CD4-positive, alpha-beta T cell treated with Interleukin-1 beta for 1 hour (primary cell): ENCODE results near the gene JAKMIP2.

ENCODE experiments used
- DNase-seq, 2 donors: peaks; one replicate each; pipeline ENCODE4 v3.0.0-alpha.2; 2020 to 2022

Gene JAKMIP2

DNA sequence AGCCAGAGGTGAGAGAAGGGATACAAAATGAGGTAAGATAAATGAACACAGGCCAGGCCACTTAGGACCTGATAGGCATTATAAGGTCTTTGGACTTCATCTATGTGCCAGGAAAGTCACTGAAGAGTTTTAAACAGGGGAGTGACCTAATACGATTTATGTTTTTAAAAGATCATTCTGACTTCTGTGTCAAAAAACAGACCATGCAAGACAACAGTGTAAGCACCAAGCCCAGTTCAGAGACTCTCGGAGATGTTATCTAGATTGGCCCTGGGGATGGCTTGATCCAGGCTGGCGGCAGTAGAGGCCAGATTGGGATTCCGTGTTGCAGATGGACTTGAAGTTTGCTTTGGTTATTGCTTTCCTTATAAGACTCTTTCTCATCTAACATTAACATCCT, 229.6 kb downstream of the JAKMIP2 start:
- DNase-seq, result no peak

DNA sequence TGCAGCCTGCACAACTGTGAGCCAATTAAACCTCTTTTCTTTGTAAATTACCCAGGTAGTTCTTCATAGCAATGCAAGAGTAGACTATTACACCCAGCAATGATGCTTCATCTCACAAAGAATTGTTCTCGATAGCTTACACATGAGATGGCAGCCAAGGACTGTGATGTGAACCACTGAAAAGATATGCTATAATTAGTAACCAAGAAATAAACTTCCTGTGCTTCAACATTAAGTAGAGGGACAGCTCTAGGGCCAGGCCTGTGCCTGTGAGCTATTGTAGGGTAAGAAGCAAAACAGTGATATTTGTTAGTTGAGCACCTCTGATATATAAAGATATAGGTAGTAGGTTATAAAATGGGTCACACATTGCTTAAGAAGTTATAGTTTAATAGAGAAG, 230.9 kb downstream of the JAKMIP2 start:
- no peak for DNase-seq

DNA sequence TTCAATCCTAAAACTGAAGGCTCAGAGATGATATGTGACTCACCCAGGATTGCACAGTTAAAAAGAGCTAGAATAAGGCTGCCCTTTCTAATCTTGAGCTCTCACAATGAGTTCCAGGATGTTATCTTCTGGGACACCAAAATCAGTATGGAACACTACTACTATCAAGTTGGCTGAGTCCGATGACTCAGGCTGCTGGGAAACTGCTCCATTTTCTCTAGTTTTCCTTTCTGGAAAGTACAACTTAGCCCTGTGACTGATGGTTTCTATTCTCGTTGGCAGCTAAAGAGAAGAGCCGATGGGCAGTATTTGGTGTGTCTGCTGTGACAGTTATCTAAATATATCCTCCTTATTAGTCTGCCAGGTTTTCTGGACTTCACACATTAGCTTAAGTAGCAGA, 234.8 kb downstream of the JAKMIP2 start:
- no peak for DNase-seq

DNA sequence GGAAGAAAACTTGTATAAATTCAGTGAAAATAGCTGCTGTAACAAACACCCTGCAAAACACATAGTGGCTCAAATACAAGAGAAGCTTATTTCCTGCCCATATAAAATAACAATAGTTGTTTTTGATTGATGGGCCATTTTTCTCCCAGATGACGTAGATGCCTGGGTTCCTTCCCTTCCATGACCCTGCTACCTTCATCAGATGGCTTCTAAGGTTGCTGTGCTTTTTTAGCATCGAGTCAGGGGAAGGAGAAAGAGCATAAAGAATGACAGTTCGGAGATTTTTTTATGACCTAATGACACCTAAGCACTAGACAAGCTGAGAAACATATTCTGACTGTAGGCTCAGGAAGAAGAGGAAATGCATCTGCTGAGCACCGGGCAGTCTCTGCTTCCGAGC, 238.0 kb downstream of the JAKMIP2 start:
- DNase-seq, result no peak

DNA sequence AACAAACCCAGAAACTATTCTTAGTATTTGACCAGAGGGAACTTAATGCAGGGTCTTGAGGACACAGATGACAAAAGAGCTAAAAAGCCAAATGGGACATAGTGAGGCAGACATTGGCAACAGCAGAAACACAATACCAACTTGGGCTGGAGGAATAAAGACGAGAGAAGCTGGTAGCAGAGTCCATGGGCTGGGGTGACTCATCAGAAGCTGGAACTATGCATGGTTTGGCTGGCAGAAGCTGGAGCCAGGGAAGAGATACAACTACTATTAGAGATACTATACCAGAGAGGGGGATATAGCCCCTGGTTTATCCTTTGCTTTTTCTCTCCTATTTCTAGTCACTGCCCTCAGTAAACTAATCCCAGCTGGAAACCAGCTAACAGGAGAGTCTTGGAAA, 243.5 kb downstream of the JAKMIP2 start:
- DNase-seq, result no peak

DNA sequence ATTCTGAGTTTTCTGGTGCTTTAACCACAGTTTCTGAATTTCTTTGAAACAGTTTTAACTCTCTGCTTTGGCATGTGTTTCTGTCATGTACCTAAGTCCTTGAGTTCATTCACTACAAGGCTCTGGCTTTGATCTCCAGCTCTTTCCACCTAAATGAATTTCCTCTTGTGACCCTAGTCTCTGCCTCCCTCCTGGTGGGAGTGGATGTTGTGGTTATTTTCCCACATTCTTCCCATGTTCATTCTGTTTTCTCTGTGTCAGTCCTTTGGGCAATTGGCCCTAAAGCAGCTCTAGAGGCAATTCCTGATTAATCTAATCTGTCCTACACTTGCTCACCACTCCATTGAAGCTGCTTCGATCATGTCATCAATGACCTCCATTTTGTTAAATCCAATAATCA, 244.3 kb downstream of the JAKMIP2 start:
- no peak for DNase-seq
